NB4 (cell line): Measurements from ENCODE around the gene FAM107B.

Experiments used
- CTCF ChIP-seq: IDR thresholded peaks from one replicate; pipeline ENCODE4 v1.5.1; 2012; ENCODE audit warnings: low read depth, low read length
- POLR2A ChIP-seq: IDR thresholded peaks from 2 replicates; pipeline ENCODE4 v1.6.1; 2011; ENCODE audit warnings: mild to moderate bottlenecking; ENCODE audit not compliant: insufficient read length; ENCODE audit errors: extremely low read depth

- TF ChIP-seq CTCF (no peak), POLR2A (no peak)
Observed at GRCh38 chr10:14563359-14563940, 211.2 kb downstream of the FAM107B start.
